ENCODE data around the gene MARK4. TPM values are rescaled to one million over a fixed set of nuclear protein-coding genes. Genes with fewer than 3 reads are reported as not detected.
A peak's percentile ranks its signal among the peaks of the same experiment; 100 is the strongest.
"Not testable (repeated sequence)": the region's sequence is repeated elsewhere in the genome, so short reads cannot be mapped to it uniquely, and the experiment has no call there.

MARK4 gene
- total RNA-seq, 5 donors from 2014 or later (not counting 1 experiment from before 2014, with no cell fraction given): 28.0 to 34.8 (median 29.9) TPM

- H3K36me3 ChIP-seq (ENCODE audit: control insufficient read depth in 2 of 2, extremely low read depth in 1 of 2, insufficient read depth in 1 of 2, low read length in 1 of 2): no peaks in the 10 kb centered on the region
- no peak overlapping the region for H3K27ac Mint-ChIP-seq
- no peak overlapping the region for H3K4me3 Mint-ChIP-seq
- H3K4me3 ChIP-seq (ENCODE audit: control insufficient read depth in 1 of 2, extremely low read depth in 1 of 2, low read length in 1 of 2): no peak overlapping the region
- peaks cover 25 to 27% of the 10 kb centered on the region in 2 donors for H3K27me3 Mint-ChIP-seq
- WGBS (ENCODE audit: insufficient coverage): 30% methylated on average over 18 of the region's 18 CpGs
- H3K9me3 ChIP-seq: no peaks in the 10 kb centered on the region
- ChIA-PET CTCF (interaction anchor here (0.6 to 0.7 kb wide), 2 partner anchors 406 to 797 kb away, joined by 3 read pairs; no protein-coding TSS in a partner anchor), POLR2A (no interaction called here)
- ATAC-seq (replicated peaks in 1 of 4): peak in 1 of 4 experiments; percentile 16
- H3K4me1 Mint-ChIP-seq: no peaks in the 10 kb centered on the region
- no peaks in the 10 kb centered on the region for H3K4me1 ChIP-seq (ENCODE audit: control insufficient read depth in 1 of 2, extremely low read depth in 1 of 2, insufficient read depth in 2 of 2, low read length in 2 of 2)
- no peak overlapping the region for H3K27ac ChIP-seq (ENCODE audit: low read length)
- H3K27me3 ChIP-seq (replicated peaks in 1 of 2; ENCODE audit: control insufficient read depth in 2 of 2, extremely low read depth in 1 of 2, insufficient read depth in 2 of 2, low read length in 1 of 2): peaks cover 0 to 35% of the 10 kb centered on the region in 2 experiments
- peak in 1 of 35 experiments; percentile 7 for DNase-seq
- no peaks in the 10 kb centered on the region for H3K36me3 Mint-ChIP-seq
- H3K9me3 Mint-ChIP-seq: no peaks in the 10 kb centered on the region
Observed at GRCh38 chr19:45311621-45312020, 60.5 kb downstream of the MARK4 start.

DNA sequence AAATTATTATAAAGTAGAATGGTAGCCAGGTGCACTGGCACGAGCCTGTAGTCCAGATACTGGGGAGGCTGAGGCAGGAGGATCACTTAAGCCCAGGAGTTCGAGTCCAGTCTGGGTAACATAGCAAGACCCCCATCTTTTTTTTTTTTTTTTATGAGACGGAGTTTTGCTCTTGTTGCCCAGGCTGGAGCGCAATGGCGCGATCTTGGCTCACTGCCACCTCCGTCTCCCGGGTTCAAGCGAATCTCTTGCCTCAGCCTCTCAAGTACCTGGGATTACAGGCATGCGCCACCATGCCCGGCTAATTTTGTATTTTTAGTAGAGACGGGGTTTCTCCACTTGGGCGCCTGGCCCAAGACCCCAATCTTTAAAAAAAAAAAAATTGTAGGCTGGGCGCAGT is 61.2 kb downstream of the MARK4 start:
- H3K9me3 ChIP-seq; H3K36me3 ChIP-seq (ENCODE audit: control insufficient read depth in 2 of 2, extremely low read depth in 1 of 2, insufficient read depth in 1 of 2, low read length in 1 of 2); H3K4me1 ChIP-seq (ENCODE audit: control insufficient read depth in 1 of 2, extremely low read depth in 1 of 2, insufficient read depth in 2 of 2, low read length in 2 of 2); POLR2A ChIA-PET; H3K9me3 Mint-ChIP-seq; H3K27ac ChIP-seq (ENCODE audit: low read length); H3K4me1 Mint-ChIP-seq; H3K4me3 ChIP-seq (ENCODE audit: control insufficient read depth in 1 of 2, extremely low read depth in 1 of 2, low read length in 1 of 2); ATAC-seq (replicated peaks in 1 of 4); H3K4me3 Mint-ChIP-seq; DNase-seq; H3K27ac Mint-ChIP-seq; H3K36me3 Mint-ChIP-seq: not testable (repeated sequence)
- peaks cover 0 to 40% of the 10 kb centered on the region in 2 experiments for H3K27me3 ChIP-seq (replicated peaks in 1 of 2; ENCODE audit: control insufficient read depth in 2 of 2, extremely low read depth in 1 of 2, insufficient read depth in 2 of 2, low read length in 1 of 2)
- WGBS (ENCODE audit: insufficient coverage): 87% methylated on average over 8 of the region's 14 CpGs
- H3K27me3 Mint-ChIP-seq: peaks cover 28 to 31% of the 10 kb centered on the region in 2 donors
- CTCF ChIA-PET: interaction anchor here in 1 of 2 donors (0.6 kb wide), 1 partner anchor 405 kb away, joined by 3 read pairs; no protein-coding TSS in a partner anchor

DNA sequence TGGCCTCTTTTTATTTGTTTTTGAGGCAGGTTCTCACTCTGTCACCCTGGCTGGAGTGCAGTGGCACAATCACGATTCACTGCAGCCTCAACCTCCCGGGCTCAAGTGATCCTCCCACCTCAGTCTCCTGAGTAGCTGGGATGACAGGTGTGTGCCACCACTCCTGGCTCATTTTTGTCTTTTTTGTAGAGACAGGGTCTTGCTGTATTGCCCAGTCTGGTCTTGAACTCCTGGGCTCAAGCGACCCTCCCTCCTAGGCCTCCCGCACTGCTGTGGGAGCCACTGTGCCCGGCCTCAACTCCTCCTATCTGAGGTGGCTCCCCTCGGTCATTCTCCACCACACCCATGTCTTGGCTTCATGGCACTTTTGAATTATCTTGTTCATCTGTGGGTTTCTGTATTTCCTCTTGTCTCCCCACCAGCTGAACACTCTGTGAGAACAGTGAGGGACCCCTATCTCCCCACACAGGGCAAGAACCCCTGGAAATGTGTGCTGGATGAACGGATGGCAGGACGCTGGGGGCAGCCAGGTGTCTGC is 63.7 kb downstream of the MARK4 start:
- WGBS (ENCODE audit: insufficient coverage): 60% methylated on average over 5 of the region's 8 CpGs
- CTCF ChIA-PET: no interaction called here

DNA sequence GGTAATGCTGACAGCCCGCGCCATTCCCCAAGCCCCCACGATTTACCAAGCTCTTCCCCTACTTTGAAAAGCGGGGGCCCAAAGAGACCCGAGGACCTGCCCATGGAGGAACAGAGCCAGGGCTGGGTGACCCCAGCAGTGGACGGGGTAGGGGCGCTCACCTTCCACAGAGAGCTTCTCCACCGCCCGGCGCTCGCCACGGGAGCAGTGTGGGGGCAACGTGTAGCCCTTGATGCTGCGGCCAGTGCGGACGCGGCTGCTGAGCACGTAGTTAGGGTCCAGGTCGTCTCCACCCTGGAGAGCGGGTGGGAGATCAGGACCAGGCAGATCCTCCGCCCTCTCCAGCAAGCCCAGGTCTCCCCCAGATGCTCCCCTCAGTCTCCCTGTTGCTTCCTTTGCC is 64.2 kb downstream of the MARK4 start:
- H3K4me1 Mint-ChIP-seq: no peaks in the 10 kb centered on the region
- ATAC-seq (replicated peaks in 1 of 4) (no peak), DNase-seq (no peak)
- WGBS (ENCODE audit: insufficient coverage): 57% methylated on average over 21 of the region's 21 CpGs
- no peak overlapping the region for H3K4me3 ChIP-seq (ENCODE audit: control insufficient read depth in 1 of 2, extremely low read depth in 1 of 2, low read length in 1 of 2)
- H3K27ac Mint-ChIP-seq: no peak overlapping the region
- ChIA-PET CTCF (no interaction called here), POLR2A (no interaction called here)
- no peaks in the 10 kb centered on the region for H3K36me3 ChIP-seq (ENCODE audit: control insufficient read depth in 2 of 2, extremely low read depth in 1 of 2, insufficient read depth in 1 of 2, low read length in 1 of 2)
- peaks cover 0 to 58% of the 10 kb centered on the region in 2 experiments for H3K27me3 ChIP-seq (replicated peaks in 1 of 2; ENCODE audit: control insufficient read depth in 2 of 2, extremely low read depth in 1 of 2, insufficient read depth in 2 of 2, low read length in 1 of 2)
- no peaks in the 10 kb centered on the region for H3K4me1 ChIP-seq (ENCODE audit: control insufficient read depth in 1 of 2, extremely low read depth in 1 of 2, insufficient read depth in 2 of 2, low read length in 2 of 2)
- H3K4me3 Mint-ChIP-seq: no peak overlapping the region
- H3K27ac ChIP-seq (ENCODE audit: low read length): no peak overlapping the region
- H3K27me3 Mint-ChIP-seq: peaks cover 38 to 50% of the 10 kb centered on the region in 2 donors
- no peaks in the 10 kb centered on the region for H3K9me3 ChIP-seq
- H3K9me3 Mint-ChIP-seq: no peaks in the 10 kb centered on the region
- H3K36me3 Mint-ChIP-seq: no peaks in the 10 kb centered on the region

More for the DNA sequence above, 63.7 kb downstream of the MARK4 start:
- Histone ChIP-seq H3K27me3 (replicated peaks in 1 of 2; ENCODE audit: control insufficient read depth in 2 of 2, extremely low read depth in 1 of 2, insufficient read depth in 2 of 2, low read length in 1 of 2) (peaks cover 0 to 56% of the 10 kb centered on the region in 2 experiments), H3K4me3 (ENCODE audit: control insufficient read depth in 1 of 2, extremely low read depth in 1 of 2, low read length in 1 of 2) (no peak overlapping the region), H3K9me3 (no peaks in the 10 kb centered on the region), H3K27ac (ENCODE audit: low read length) (no peak overlapping the region), H3K4me1 (ENCODE audit: control insufficient read depth in 1 of 2, extremely low read depth in 1 of 2, insufficient read depth in 2 of 2, low read length in 2 of 2) (no peaks in the 10 kb centered on the region), H3K36me3 (ENCODE audit: control insufficient read depth in 2 of 2, extremely low read depth in 1 of 2, insufficient read depth in 1 of 2, low read length in 1 of 2) (no peaks in the 10 kb centered on the region)
- Mint-ChIP-seq H3K27me3 (peaks cover 38 to 50% of the 10 kb centered on the region in 2 donors), H3K4me3 (no peak overlapping the region), H3K4me1 (no peaks in the 10 kb centered on the region), H3K27ac (no peak overlapping the region), H3K36me3 (no peaks in the 10 kb centered on the region), H3K9me3 (no peaks in the 10 kb centered on the region)
- DNase-seq (no peak), ATAC-seq (replicated peaks in 1 of 4) (no peak)
- POLR2A ChIA-PET: no interaction called here

GRCh38 chr19:45320997-45321775 is 70.1 kb downstream of the MARK4 start:
- Mint-ChIP-seq H3K27ac (no peak overlapping the region), H3K36me3 (no peaks in the 10 kb centered on the region), H3K9me3 (no peaks in the 10 kb centered on the region), H3K4me1 (no peaks in the 10 kb centered on the region), H3K27me3 (peaks cover 32 to 60% of the 10 kb centered on the region in 2 donors), H3K4me3 (no peak overlapping the region)
- H3K4me3 ChIP-seq (ENCODE audit: control insufficient read depth in 1 of 2, extremely low read depth in 1 of 2, low read length in 1 of 2): no peak overlapping the region
- H3K27me3 ChIP-seq (replicated peaks in 1 of 2; ENCODE audit: control insufficient read depth in 2 of 2, extremely low read depth in 1 of 2, insufficient read depth in 2 of 2, low read length in 1 of 2): peaks cover 0 to 78% of the 10 kb centered on the region in 2 experiments
- no peak overlapping the region for H3K27ac ChIP-seq (ENCODE audit: low read length)
- WGBS (ENCODE audit: insufficient coverage): 75% methylated on average over 9 of the region's 12 CpGs
- H3K4me1 ChIP-seq (ENCODE audit: control insufficient read depth in 1 of 2, extremely low read depth in 1 of 2, insufficient read depth in 2 of 2, low read length in 2 of 2): peaks cover 0 to 10% of the 10 kb centered on the region in 2 experiments
- no peaks in the 10 kb centered on the region for H3K36me3 ChIP-seq (ENCODE audit: control insufficient read depth in 2 of 2, extremely low read depth in 1 of 2, insufficient read depth in 1 of 2, low read length in 1 of 2)
- no peak for ATAC-seq (replicated peaks in 1 of 4)
- CTCF ChIA-PET: no interaction called here
- POLR2A ChIA-PET: no interaction called here
- no peak for DNase-seq
- H3K9me3 ChIP-seq: no peaks in the 10 kb centered on the region

DNA sequence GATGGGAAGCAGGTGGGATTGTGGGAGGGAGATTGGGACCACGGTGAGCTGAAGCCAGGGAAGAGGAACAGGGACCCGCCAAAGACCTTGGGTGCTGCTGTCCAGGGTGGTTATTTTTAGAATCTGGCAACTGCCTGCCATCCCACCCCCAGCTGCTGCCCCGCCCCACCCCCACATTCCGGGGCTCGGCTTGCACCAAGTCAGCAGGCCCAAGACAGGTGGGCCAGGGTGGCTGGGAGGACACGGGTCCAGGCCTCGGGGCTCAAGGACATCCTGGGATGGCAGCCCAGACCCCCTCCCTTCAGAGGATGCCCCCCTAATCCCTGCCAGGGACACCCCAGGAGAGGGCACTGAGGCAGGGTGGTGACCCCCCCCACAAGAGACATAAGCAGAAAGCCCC is 70.8 kb downstream of the MARK4 start:
- Mint-ChIP-seq H3K36me3 (no peaks in the 10 kb centered on the region), H3K27me3 (peaks cover 30 to 59% of the 10 kb centered on the region in 2 donors), H3K4me3 (no peak overlapping the region), H3K27ac (no peak overlapping the region), H3K4me1 (no peaks in the 10 kb centered on the region), H3K9me3 (no peaks in the 10 kb centered on the region)
- H3K9me3 ChIP-seq: no peaks in the 10 kb centered on the region
- no peak overlapping the region for H3K4me3 ChIP-seq (ENCODE audit: control insufficient read depth in 1 of 2, extremely low read depth in 1 of 2, low read length in 1 of 2)
- ATAC-seq (replicated peaks in 1 of 4): no peak
- ChIA-PET CTCF (no interaction called here), POLR2A (no interaction called here)
- no peak for DNase-seq
- peaks cover 0 to 76% of the 10 kb centered on the region in 2 experiments for H3K27me3 ChIP-seq (replicated peaks in 1 of 2; ENCODE audit: control insufficient read depth in 2 of 2, extremely low read depth in 1 of 2, insufficient read depth in 2 of 2, low read length in 1 of 2)
- no peaks in the 10 kb centered on the region for H3K36me3 ChIP-seq (ENCODE audit: control insufficient read depth in 2 of 2, extremely low read depth in 1 of 2, insufficient read depth in 1 of 2, low read length in 1 of 2)
- 68% methylated on average over 5 of the region's 7 CpGs for WGBS (ENCODE audit: insufficient coverage)
- peaks cover 0 to 11% of the 10 kb centered on the region in 2 experiments for H3K4me1 ChIP-seq (ENCODE audit: control insufficient read depth in 1 of 2, extremely low read depth in 1 of 2, insufficient read depth in 2 of 2, low read length in 2 of 2)
- H3K27ac ChIP-seq (ENCODE audit: low read length): no peak overlapping the region
